ENCODE data around the gene BAK1.

GRCh38 chr6:33592595-33593413 is 12.7 kb upstream of the BAK1 start:
- no peak for TF ChIP-seq EZH2 (IDR thresholded peaks at IDR 0.05; ENCODE audit: insufficient read depth, poor library complexity, severe bottlenecking)
- no peak for TF ChIP-seq EZH2phosphoT487 (IDR thresholded peaks at IDR 0.05; ENCODE audit: insufficient read depth, low read depth)

Measured in GM23248 (cell line).